C4-2B (cell line): ENCODE results near the gene TUBA4B.

Experiments used
- ZFX ChIP-seq: fragments of 450-650 bp; IDR thresholded peaks from 2 replicates; pipeline ENCODE4 v1.6.1; 2017
- TF ChIP-seq, protein P1 (sequence below): fragments of 450-650 bp; conservative IDR thresholded peaks from 2 replicates; pipeline ENCODE4 v1.5.1; 2017; ENCODE audit warnings: mild to moderate bottlenecking

DNA sequence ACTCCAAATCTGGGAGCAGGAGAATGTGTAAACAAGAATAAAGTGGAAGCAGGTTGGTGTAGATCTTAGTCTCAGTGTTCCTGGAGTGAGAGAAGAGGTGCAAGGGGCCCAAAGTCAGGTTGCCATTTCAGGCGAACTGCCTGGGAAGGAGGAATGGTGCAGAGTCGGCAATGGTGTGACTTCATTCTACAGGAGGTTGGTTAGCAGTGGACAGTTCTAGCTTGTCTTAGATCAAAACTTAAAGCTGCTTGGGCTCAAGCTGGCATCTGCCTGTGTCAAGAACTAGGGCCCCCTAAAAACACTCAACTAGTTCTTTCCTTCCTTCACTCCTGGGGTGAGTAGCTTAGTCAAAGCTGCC lies 4.2 kb upstream of the TUBA4B start:
- TF ChIP-seq, protein P1, sequence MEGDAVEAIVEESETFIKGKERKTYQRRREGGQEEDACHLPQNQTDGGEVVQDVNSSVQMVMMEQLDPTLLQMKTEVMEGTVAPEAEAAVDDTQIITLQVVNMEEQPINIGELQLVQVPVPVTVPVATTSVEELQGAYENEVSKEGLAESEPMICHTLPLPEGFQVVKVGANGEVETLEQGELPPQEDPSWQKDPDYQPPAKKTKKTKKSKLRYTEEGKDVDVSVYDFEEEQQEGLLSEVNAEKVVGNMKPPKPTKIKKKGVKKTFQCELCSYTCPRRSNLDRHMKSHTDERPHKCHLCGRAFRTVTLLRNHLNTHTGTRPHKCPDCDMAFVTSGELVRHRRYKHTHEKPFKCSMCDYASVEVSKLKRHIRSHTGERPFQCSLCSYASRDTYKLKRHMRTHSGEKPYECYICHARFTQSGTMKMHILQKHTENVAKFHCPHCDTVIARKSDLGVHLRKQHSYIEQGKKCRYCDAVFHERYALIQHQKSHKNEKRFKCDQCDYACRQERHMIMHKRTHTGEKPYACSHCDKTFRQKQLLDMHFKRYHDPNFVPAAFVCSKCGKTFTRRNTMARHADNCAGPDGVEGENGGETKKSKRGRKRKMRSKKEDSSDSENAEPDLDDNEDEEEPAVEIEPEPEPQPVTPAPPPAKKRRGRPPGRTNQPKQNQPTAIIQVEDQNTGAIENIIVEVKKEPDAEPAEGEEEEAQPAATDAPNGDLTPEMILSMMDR: no peak
- TF ChIP-seq ZFX: no peak
